HG03469 (cell line): ENCODE data around the gene SMIM24.

Source experiments
- ATAC-seq: cut with Tn5 transposase; IDR thresholded peaks from one replicate; pipeline ENCODE4 v1.9.1; 2021; ENCODE audit warnings: mild to moderate bottlenecking, moderate library complexity, moderate number of reproducible peaks; ENCODE audit not compliant: unreplicated experiment

SMIM24 gene

GRCh38 chr19:3499738-3500428 lies 19.6 kb upstream of the SMIM24 start:
- no peak for ATAC-seq

GRCh38 chr19:3497757-3498520 lies 17.6 kb upstream of the SMIM24 start:
- no peak for ATAC-seq

GRCh38 chr19:3496392-3497273 lies 16.3 kb upstream of the SMIM24 start:
- no peak for ATAC-seq

- no peak for ATAC-seq
These were observed 14.2 kb upstream of the SMIM24 start for GRCh38 chr19:3494559-3494958.

DNA sequence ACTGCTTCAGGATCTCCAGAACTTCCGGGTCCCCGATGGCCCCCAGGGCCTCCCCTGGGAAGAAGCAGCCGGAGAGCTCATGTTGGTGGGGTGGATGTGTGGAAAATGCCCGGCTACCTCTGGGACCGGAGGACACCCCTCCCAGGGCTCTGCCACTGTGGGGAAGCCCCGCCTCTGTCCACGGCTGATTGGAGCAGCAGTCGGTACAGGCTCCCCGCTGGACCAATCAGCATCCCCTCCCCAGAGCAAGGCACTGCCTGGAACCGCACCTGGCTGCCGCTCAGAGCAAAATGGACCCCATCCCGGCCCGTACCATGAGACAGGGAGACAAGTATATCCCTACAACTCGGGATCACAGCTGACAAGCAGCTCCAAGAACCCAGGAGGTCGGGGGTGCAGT lies 13.7 kb upstream of the SMIM24 start:
- no peak for ATAC-seq

DNA sequence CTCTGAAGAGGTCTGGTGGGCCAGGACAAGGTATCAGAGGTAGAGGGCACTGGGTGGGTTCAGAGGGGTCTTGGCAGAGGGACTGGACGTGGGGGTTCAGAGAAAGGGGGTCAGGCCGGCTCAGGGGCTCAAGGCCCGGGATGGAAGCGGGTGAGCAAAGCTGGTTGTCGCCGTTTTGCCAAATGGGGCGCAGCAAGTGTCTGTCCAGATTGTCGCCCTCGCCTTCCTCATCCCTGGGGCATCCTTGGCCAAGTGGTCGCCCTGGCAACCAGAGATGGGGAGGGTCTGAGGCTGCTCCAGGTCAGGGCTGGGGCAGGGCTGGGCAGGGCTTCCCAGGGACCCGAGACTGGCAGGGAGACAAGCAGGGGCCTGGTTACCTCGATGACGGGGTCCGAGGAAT lies 13.3 kb upstream of the SMIM24 start:
- ATAC-seq: no peak

DNA sequence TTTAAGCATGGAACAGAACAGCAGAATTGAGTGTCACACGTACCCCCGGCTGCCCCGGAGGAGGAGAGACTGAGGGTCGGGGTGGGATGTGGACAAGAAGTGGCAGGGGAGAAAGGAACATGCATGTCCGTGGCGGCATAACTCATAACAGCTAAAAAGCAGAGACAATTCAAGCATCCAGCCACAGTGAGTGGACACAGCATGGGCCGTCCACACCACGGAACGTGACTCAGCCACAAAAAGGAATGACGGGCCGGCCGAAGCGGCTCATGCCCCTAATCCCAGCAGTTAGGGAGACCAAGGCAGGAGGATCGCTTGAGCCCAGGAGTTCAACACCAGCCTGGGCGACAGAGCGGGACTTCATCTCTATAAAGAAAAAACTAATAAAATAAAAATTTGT lies 12.6 kb upstream of the SMIM24 start:
- ATAC-seq: no peak

DNA sequence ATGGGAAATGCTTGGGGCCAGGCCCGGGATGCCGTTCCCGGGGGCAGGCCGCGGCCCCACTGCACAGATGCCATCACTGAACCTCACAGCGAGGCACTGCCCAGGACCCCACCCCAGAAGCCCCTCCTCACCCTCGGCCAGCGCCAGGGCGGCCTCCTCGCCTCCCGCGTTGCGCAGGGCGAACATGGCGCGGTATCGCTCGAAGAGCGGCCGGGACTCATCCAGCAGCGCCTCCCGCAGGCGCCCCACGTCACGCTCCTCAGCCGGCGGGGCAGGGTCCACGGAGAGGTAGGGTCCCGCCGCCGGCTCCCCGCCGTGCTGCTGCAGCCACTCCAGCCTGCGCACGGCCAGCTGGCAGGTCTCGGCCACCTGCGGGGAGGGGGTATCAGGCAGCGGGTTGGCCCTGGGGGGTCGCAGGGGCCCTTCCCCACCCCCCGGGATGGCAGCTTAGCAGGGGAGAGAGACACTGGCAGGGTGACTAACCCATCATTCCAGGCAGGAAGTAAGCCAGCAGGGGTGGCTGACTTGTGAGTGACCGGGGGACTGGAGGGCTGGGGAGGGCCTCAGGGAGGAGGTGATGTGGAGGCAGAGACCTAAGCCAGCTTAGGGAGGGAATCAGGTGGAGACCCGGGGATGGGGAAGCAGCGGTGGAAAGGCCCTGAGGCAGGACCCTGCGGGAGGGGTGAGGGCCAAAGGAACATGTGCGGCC lies 12.0 kb upstream of the SMIM24 start:
- no peak for ATAC-seq

DNA sequence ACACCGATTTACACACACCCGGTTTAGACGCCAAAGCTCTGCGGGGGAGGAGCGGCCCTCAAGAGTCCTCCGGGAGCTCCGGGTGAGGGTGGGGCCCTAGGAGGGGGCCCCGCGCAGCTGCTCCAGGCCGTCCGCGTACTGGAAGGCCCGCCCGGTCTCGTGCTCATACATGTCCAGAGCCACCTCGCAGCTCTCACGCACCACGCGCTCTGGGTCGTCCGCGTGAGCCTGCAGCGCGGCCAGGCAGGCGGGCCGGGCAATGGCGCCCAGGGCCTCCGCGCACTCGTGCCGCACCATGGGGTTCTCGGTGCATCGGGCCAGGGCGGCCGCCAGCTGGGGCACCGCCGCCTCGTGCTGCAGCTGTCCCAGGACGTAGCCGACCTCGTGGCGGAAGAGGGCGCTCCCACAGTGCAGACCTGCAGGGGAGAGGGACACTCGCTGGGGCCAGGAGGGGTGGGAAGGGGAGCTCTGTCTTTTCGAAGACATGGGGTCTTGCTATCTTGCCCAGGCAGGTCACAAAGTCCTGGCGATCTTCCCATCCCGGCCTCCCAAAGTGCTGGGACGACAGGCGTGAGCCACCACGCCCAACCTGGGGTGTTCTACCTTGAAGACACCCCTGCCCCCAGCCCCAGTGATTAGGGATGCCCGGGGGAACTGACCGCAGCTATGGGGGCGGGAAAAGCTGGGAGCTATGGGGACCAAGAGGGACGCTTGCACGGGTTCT lies 11.2 kb upstream of the SMIM24 start:
- no peak for ATAC-seq

GRCh38 chr19:3483226-3483628 lies 2.9 kb upstream of the SMIM24 start, which contains the start of gene SMIM44:
SMIM44 (minus strand) TSS chr19:3483441; CDS start chr19:3483403, 38 bp downstream.
- ATAC-seq: no peak

GRCh38 chr19:3482507-3483225 lies 2.3 kb upstream of the SMIM24 start:
- ATAC-seq: no peak

DNA sequence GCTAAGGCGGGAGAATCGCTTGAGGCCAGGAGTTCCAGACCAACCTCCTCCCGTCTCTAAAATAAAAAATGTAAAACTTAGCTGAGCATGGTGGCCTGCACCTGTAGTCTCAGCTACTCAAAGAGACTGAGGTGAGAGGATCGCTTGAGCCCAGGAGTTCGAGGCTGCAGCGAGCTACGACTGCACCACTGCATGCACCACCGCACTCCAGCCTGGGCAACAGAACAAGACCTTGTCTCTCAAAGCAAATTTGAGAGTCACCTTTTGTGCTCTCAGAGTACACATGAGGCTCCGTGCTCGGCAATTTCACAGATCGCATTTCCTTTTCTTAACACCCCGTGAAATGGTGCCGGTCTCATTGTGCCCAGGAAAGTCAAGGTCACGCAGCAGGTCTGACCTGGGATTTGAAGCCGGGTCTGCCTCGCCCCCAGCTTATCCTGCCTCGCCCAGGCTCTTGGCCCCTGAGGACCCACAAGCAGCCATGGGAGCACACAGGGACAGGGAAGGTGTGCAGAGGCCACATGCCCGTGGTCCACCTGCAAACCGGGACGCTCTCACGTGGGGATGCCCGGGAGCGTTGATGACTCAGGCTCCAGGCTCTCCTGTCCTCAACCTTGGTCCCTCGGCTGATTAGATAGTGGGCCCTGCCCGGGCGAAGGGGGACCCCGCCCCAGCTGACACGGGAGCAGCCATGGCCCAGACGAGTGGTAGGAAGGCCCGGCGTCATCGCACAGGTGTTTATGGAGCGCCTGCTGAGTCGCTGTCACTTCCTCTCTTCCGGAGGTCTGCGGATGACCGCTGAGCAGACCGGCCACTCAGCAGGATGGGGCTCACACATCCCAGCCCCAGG lies 1.1 kb upstream of the SMIM24 start:
- ATAC-seq: no peak

DNA sequence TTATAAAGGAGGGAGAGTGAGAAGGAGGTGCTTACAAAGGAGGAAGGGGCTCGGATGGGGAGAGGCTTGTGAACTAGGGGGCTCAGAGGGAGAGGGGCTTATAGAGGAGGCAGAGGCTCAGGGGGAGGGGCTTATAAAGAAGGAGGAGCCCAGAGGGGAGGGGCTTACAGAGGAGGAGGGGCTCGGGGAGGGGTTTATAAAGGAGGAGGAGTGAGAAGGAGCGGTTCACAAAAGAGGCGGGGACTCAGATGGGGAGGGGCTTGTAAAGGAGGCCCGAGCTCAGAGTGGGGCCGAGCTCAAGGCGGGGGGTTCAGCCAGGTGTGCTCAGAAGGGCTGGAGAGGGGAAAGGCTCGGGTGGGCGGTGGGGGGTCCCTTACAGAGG lies 500 bp downstream of the SMIM24 start:
- ATAC-seq: no peak

DNA sequence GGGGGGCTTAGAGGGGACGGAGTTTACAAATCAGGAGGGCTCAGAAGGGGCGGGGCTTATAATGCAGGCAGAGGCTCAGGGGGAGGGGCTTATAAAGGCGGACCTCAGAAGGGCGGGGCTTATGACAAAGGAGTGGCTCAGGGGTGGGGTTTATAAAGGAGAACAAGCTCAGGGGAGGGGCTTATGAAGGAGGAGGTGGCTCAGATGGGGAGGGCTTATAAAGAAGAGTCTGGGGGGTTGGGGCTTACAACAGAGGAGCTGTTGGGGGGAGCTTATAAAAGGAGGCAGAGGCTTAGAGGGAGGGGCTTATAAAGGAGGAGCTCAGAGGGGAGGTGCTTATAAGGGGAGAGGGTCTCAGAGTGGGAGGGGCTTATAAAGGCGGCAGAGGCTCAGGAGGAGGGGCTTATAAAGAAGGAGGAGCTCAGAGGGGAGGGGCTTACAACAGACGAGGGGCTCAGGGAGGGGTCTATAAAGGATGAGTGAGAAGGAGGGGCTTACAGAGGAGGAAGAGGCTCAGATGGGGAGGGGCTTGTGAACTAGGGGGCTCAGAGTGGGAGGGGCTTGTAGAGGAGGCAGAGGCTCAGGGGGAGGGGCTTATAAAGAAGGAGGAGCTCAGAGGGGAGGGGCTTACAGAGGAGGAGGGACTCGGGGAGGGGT lies 1.0 kb downstream of the SMIM24 start:
- no peak for ATAC-seq

DNA sequence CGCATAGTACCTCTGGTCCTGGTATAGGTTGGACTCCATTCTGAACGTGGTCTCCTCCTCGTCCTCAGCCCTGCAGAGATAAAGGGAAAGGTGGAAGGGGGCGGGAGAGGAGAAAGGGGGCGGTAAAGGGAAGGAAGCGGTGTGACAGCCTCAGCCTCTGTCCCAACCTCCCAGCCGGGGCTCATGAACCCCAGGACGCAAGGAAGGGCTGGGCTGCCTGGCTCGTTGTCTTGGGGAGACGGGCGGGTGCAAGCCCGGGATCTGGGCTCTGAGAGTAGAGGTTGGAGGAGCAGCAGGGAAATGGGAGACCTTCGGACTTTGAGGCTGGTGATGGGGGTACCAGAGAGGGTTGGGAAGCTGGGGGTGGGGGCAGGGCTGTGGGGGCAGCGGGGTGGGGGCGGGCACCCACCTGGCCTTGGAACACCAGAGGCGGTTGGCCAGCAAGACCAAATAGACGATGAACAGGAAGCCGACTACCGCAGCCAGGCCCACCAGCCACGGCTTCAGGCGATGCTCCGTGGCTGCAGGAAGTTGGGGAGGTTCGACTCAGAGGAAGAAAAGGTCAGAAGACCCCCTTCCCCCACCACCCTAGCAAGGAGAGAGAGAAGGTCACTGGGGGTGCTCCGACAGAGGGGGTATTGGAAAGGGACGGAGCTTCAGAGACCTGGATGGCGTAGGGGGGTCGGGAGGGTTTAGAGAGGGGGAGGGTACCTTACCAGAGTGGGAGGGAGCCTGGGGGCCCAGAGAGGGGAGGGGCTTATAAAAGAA lies 1.7 kb downstream of the SMIM24 start:
- ATAC-seq: no peak

DNA sequence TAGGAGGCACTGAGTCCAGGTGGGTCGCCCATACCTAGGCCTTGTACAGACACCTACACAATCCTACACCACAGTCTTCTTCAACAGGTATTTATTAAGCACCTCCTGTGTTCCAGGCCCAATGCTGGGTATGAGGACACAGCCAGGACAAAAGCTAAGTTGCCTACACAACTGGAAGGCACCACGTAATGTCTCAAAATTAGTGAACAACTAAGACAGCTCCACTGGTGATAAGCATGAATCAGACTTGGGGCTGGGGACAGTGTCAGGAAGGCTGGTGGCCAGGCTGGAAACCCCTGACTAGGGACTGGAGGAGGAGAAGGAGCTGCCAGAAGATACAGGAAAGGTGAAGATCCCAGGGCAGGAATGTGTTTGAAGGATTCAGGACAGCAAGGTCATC lies 2.4 kb downstream of the SMIM24 start:
- ATAC-seq: no peak

DNA sequence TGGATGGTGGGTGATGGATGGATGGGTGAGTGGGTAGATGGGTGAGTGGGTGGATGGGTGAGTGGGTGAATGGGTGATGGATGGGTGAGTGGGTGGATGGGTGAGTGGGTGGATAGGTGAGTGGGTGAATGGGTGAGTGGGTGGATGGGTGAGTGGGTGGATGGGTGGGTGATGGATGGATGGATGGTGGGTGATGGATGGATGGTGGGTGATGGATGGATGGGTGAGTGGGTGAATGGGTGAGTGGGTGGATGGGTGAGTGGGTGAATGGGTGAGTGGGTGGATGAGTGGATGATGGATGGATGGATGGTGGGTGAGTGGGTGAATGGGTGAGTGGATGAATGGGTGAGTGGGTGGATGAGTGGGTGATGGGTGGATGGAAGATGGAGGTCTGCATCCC lies 2.8 kb downstream of the SMIM24 start:
- ATAC-seq: no peak
